ENCODE measurements around the gene B4GAT1.

B4GAT1 gene

DNA sequence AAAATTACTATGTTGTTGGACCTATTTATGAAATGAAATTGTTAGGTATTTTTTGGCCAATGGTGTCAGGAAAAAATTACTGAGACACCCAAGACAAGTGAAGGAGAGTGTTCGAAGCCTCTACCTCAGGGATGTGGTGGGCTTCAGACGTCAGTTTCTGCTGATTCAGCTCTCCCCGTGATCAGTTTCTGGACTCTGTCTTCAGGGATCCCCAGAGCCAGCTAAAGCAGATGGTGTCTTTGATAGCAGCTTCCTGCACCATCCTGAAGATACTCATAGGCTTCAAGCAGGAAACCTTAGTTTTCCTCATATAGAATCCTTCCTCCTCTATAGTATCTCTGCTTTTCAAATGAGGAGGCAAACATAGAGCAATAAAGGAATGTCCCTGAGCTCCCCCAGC, 38.0 kb downstream of the B4GAT1 start:
- Histone ChIP-seq H3K9me3 (ENCODE audit: control insufficient read depth in 5 of 5, low read length in 5 of 5) (no peaks in the 10 kb centered on the region), H3K9ac (ENCODE audit: low read length in 5 of 5) (no peak overlapping the region), H3K27ac (ENCODE audit: low read depth, low read length) (no peak overlapping the region), H3K4me3 (ENCODE audit: low read depth in 1 of 5, low read length in 5 of 5) (no peak overlapping the region), H3K36me3 (ENCODE audit: control insufficient read depth in 5 of 5, insufficient read depth in 5 of 5, low read length in 5 of 5) (no peaks in the 10 kb centered on the region), H3K4me1 (ENCODE audit: control insufficient read depth in 5 of 5, insufficient read depth in 5 of 5, low read length in 5 of 5) (peaks cover 1 to 27% (median 23%) of the 10 kb centered on the region in 5 donors), H3K27me3 (ENCODE audit: control insufficient read depth in 5 of 5, insufficient read depth in 4 of 5, low read length in 5 of 5) (no peaks in the 10 kb centered on the region)

DNA sequence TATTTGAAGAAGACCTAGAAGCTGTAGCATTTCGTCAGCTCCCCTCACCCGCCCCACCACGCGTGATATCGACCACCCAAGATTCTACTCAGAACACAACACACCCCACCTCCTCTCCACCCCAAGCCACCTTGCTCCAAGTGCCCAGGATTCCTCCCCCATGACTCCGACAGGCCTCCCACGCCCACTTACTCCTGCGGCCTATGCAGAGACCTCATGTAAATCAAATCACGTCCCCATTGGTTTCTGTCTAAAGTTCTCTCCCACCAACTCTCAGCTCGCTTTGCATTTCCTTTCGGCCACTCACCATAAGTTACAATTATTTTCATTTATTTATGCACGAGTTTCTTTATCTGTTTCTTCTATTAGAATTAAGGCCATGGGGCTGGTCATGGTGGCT, 44.8 kb downstream of the B4GAT1 start:
- H3K4me3 ChIP-seq (ENCODE audit: low read depth in 1 of 5, low read length in 5 of 5) = no peak overlapping the region
- no peak overlapping the region for H3K9ac ChIP-seq (ENCODE audit: low read length in 5 of 5)
- H3K9me3 ChIP-seq (ENCODE audit: control insufficient read depth in 5 of 5, low read length in 5 of 5) = no peaks in the 10 kb centered on the region
- no peaks in the 10 kb centered on the region for H3K4me1 ChIP-seq (ENCODE audit: control insufficient read depth in 5 of 5, insufficient read depth in 5 of 5, low read length in 5 of 5)
- H3K27me3 ChIP-seq (ENCODE audit: control insufficient read depth in 5 of 5, insufficient read depth in 4 of 5, low read length in 5 of 5) = no peaks in the 10 kb centered on the region
- no peak overlapping the region for H3K27ac ChIP-seq (ENCODE audit: low read depth, low read length)
- no peaks in the 10 kb centered on the region for H3K36me3 ChIP-seq (ENCODE audit: control insufficient read depth in 5 of 5, insufficient read depth in 5 of 5, low read length in 5 of 5)

DNA sequence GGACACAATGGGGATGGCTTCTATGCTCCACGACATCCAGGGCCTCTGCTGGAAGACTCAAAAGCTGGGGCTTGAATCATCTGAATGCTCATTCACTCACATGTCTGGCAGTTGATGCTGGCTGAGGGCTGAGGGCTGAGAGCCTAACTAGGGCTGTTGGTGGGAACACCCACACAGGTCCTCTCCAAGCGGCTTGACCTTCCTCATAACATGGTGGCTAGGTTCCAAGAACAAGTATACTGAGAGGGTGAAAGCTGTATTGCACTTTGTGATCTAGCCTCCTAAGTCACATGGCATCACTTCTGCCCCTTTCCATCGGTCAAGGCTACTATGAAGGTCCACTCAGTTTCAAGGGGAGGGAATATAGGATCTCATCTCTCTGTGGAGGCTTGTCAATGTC, 48.2 kb downstream of the B4GAT1 start:
- no peak overlapping the region for H3K27ac ChIP-seq (ENCODE audit: low read depth, low read length)

DNA sequence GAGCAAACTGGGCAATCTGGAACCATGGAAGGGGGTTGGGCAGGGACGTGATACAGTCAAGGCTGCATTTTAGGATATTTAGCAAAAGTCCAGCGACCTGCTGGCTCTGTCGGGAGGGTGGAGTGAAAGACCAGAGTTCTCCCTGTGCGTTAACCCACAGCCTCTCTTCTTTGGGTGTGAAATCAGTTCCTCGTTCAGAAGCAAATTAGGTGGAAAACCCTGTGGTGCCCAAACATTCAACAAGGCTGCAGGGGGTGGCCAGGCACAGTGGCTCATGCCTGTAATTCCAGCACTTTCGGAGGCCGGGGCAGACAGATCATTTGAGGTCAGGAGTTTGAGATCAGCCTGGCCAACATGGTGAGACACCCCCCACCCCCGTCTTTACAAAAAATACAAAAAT, 49.8 kb downstream of the B4GAT1 start:
- no peaks in the 10 kb centered on the region for H3K4me1 ChIP-seq (ENCODE audit: control insufficient read depth in 5 of 5, insufficient read depth in 5 of 5, low read length in 5 of 5)
- no peak overlapping the region for H3K4me3 ChIP-seq (ENCODE audit: low read depth in 1 of 5, low read length in 5 of 5)
- no peak overlapping the region for H3K27ac ChIP-seq (ENCODE audit: low read depth, low read length)
- H3K9ac ChIP-seq (ENCODE audit: low read length in 5 of 5) = no peak overlapping the region
- H3K36me3 ChIP-seq (ENCODE audit: control insufficient read depth in 5 of 5, insufficient read depth in 5 of 5, low read length in 5 of 5) = no peaks in the 10 kb centered on the region
- peaks cover 17 to 33% (median 24%) of the 10 kb centered on the region in 5 donors for H3K27me3 ChIP-seq (ENCODE audit: control insufficient read depth in 5 of 5, insufficient read depth in 4 of 5, low read length in 5 of 5)
- H3K9me3 ChIP-seq (ENCODE audit: control insufficient read depth in 5 of 5, low read length in 5 of 5) = no peaks in the 10 kb centered on the region

More for the DNA sequence above, 48.2 kb downstream of the B4GAT1 start:
- Histone ChIP-seq H3K27me3 (ENCODE audit: control insufficient read depth in 5 of 5, insufficient read depth in 4 of 5, low read length in 5 of 5) (peaks cover 3 to 18% (median 9%) of the 10 kb centered on the region in 5 donors), H3K4me3 (ENCODE audit: low read depth in 1 of 5, low read length in 5 of 5) (no peak overlapping the region), H3K36me3 (ENCODE audit: control insufficient read depth in 5 of 5, insufficient read depth in 5 of 5, low read length in 5 of 5) (no peaks in the 10 kb centered on the region), H3K4me1 (ENCODE audit: control insufficient read depth in 5 of 5, insufficient read depth in 5 of 5, low read length in 5 of 5) (no peaks in the 10 kb centered on the region), H3K9me3 (ENCODE audit: control insufficient read depth in 5 of 5, low read length in 5 of 5) (no peaks in the 10 kb centered on the region), H3K9ac (ENCODE audit: low read length in 5 of 5) (no peak overlapping the region)

Measured in subcutaneous abdominal adipose tissue (tissue), 5 donors.